ENCODE data around the gene ZDHHC19.

The ZDHHC19 gene

GRCh38 chr3:196241704-196242103 lies 30.5 kb upstream of the ZDHHC19 start:
- no peak for TF ChIP-seq ZFX (IDR thresholded peaks at IDR 0.05; ENCODE audit: borderline replicate concordance)
- no peak for TF ChIP-seq CTCF (IDR thresholded peaks at IDR 0.05)
- no peak overlapping the region for H3K27ac ChIP-seq

GRCh38 chr3:196240424-196240823 lies 29.2 kb upstream of the ZDHHC19 start:
- H3K27ac ChIP-seq = no peak overlapping the region
- TF ChIP-seq CTCF (IDR thresholded peaks at IDR 0.05) (no peak), ZFX (IDR thresholded peaks at IDR 0.05; ENCODE audit: borderline replicate concordance) (no peak)

- no peak overlapping the region for H3K27ac ChIP-seq
- no peak for TF ChIP-seq ZFX (IDR thresholded peaks at IDR 0.05; ENCODE audit: borderline replicate concordance)
- TF ChIP-seq CTCF (IDR thresholded peaks at IDR 0.05) = no peak
Measured at GRCh38 chr3:196238612-196239560, 27.7 kb upstream of the ZDHHC19 start.

GRCh38 chr3:196237203-196237602 lies 26.0 kb upstream of the ZDHHC19 start:
- no peak overlapping the region for H3K27ac ChIP-seq
- no peak for TF ChIP-seq CTCF (IDR thresholded peaks at IDR 0.05)
- no peak for TF ChIP-seq ZFX (IDR thresholded peaks at IDR 0.05; ENCODE audit: borderline replicate concordance)

- TF ChIP-seq ZFX (IDR thresholded peaks at IDR 0.05; ENCODE audit: borderline replicate concordance) = no peak
- no peak for TF ChIP-seq CTCF (IDR thresholded peaks at IDR 0.05)
- H3K27ac ChIP-seq = no peak overlapping the region
Measured at GRCh38 chr3:196236223-196236622, 25.0 kb upstream of the ZDHHC19 start.

- H3K27ac ChIP-seq = no peak overlapping the region
- TF ChIP-seq ZFX (IDR thresholded peaks at IDR 0.05; ENCODE audit: borderline replicate concordance) (no peak), CTCF (IDR thresholded peaks at IDR 0.05) (no peak)
Measured at GRCh38 chr3:196235452-196236122, 24.4 kb upstream of the ZDHHC19 start.

GRCh38 chr3:196232882-196233251 lies 21.7 kb upstream of the ZDHHC19 start:
- H3K27ac ChIP-seq = no peak overlapping the region
- TF ChIP-seq CTCF (IDR thresholded peaks at IDR 0.05) (no peak), ZFX (IDR thresholded peaks at IDR 0.05; ENCODE audit: borderline replicate concordance) (no peak)
